ENCODE data around the gene NUDCD2.

- TF ChIP-seq GATA3 (IDR thresholded peaks at IDR 0.05; ENCODE audit: low read depth, low read length) (no peak), GATA2 (IDR thresholded peaks at IDR 0.05; ENCODE audit: low read depth, low read length) (no peak)
Observed at GRCh38 chr5:163448491-163448890, 11.4 kb downstream of the NUDCD2 start.

All from SH-SY5Y (cell line).